HK-2 (cell line): Measurements from ENCODE around the gene AFF1.
A peak's percentile ranks its signal among the peaks of the same experiment; 100 is the strongest.
"Not testable (repeated sequence)": the region's sequence is repeated elsewhere in the genome, so short reads cannot be mapped to it uniquely, and the experiment has no call there.

ENCODE experiments used
- DNase-seq: peaks from one replicate; pipeline ENCODE4 v3.0.0-alpha.2; 2018; ENCODE audit not compliant: unreplicated experiment

AFF1 gene

GRCh38 chr4:87012265-87012953, 77.6 kb downstream of the AFF1 start:
- no peak for DNase-seq

GRCh38 chr4:87012954-87013308, 78.1 kb downstream of the AFF1 start:
- DNase-seq: not testable (repeated sequence)

GRCh38 chr4:87014284-87014782, 79.5 kb downstream of the AFF1 start:
- no peak for DNase-seq

GRCh38 chr4:87015416-87015815, 80.6 kb downstream of the AFF1 start:
- DNase-seq: no peak

- DNase-seq: no peak
Observed at GRCh38 chr4:87017580-87018342, 83.0 kb downstream of the AFF1 start.

- no peak for DNase-seq
Observed at GRCh38 chr4:87018753-87019152, 83.9 kb downstream of the AFF1 start.

GRCh38 chr4:87019246-87019791, 84.5 kb downstream of the AFF1 start:
- no peak for DNase-seq

- no peak for DNase-seq
Observed at GRCh38 chr4:87019898-87020297, 85.1 kb downstream of the AFF1 start.

GRCh38 chr4:87024201-87024600, 89.4 kb downstream of the AFF1 start:
- DNase-seq: no peak

- no peak for DNase-seq
Observed at GRCh38 chr4:87025023-87025613, 90.3 kb downstream of the AFF1 start.

GRCh38 chr4:87025614-87026041, 90.8 kb downstream of the AFF1 start:
- DNase-seq: peak; percentile 44

- no peak for DNase-seq
Observed at GRCh38 chr4:87026800-87027495, 92.1 kb downstream of the AFF1 start.

GRCh38 chr4:87029356-87029755, 94.5 kb downstream of the AFF1 start:
- no peak for DNase-seq

- DNase-seq: no peak
Observed at GRCh38 chr4:87030124-87030523, 95.3 kb downstream of the AFF1 start.

GRCh38 chr4:87030755-87031441, 96.1 kb downstream of the AFF1 start:
- DNase-seq: no peak

- no peak for DNase-seq
Observed at GRCh38 chr4:87031920-87032319, 97.1 kb downstream of the AFF1 start.

GRCh38 chr4:87032884-87033533, 98.2 kb downstream of the AFF1 start:
- DNase-seq: no peak

- no peak for DNase-seq
Observed at GRCh38 chr4:87033902-87034301, 99.1 kb downstream of the AFF1 start.

GRCh38 chr4:87034527-87034926, 99.7 kb downstream of the AFF1 start:
- no peak for DNase-seq

- no peak for DNase-seq
Observed at GRCh38 chr4:87035881-87036509, 101.2 kb downstream of the AFF1 start.
